Thymus (tissue), 11 donors: ENCODE results near the gene MOGAT3. TPM values are rescaled to one million over a fixed set of nuclear protein-coding genes. Genes with fewer than 3 reads are reported as not detected.

Experiments
- DNase-seq, 9 donors: peaks; one replicate each; pipeline ENCODE4 v3.0.0-alpha.2; 2013; ENCODE audit warnings: low spot score in 9 of 9, low read depth in 6 of 9, missing footprints in 1 of 9
- H3K27ac ChIP-seq, 2 donors: one replicate each; pipeline ENCODE4 v1.5.1; 2013; ENCODE audit warnings: control low read depth in 1 of 2, low read depth in 1 of 2, low read length in 1 of 2, mild to moderate bottlenecking in 1 of 2, moderate library complexity in 1 of 2
- H3K27me3 ChIP-seq, 2 donors: one replicate each; pipeline ENCODE4 v1.5.1; 2013; ENCODE audit warnings: low read length in 1 of 2; ENCODE audit not compliant: control insufficient read depth in 2 of 2, insufficient read depth in 1 of 2
- H3K36me3 ChIP-seq, 2 donors: one replicate each; pipeline ENCODE4 v1.5.1; 2013; ENCODE audit warnings: low read length in 1 of 2, mild to moderate bottlenecking in 1 of 2, moderate library complexity in 1 of 2; ENCODE audit not compliant: control insufficient read depth in 2 of 2, insufficient read depth in 2 of 2
- H3K4me1 ChIP-seq, 2 donors: one replicate each; pipeline ENCODE4 v1.5.1; 2013; ENCODE audit warnings: low read length in 2 of 2; ENCODE audit not compliant: control insufficient read depth in 2 of 2, insufficient read depth in 2 of 2
- H3K4me3 ChIP-seq, 2 donors: one replicate each; pipeline ENCODE4 v1.5.1; 2013; ENCODE audit warnings: low read length in 2 of 2, control low read depth in 1 of 2, mild to moderate bottlenecking in 1 of 2
- H3K9me3 ChIP-seq, 2 donors: one replicate each; pipeline ENCODE4 v1.5.1; 2013; ENCODE audit warnings: low read length in 1 of 2, mild to moderate bottlenecking in 1 of 2; ENCODE audit not compliant: control insufficient read depth in 2 of 2, insufficient read depth in 1 of 2
- WGBS: extraction: QIAGEN DNeasy Blood & Tissue Kit; methylation state at CpG from one replicate; pipeline ENCODE4 v1.1.7; 2013; 5-methylcytosine and 5-hydroxymethylcytosine counted together
- polyA plus RNA-seq: library from polyadenylated mRNA; stranded (reverse); fragments of 200-250 nt; gene quantifications from one replicate; pipeline ENCODE4 v1.2.3, GENCODE V29; 2013
- total RNA-seq: library from RNA; stranded (reverse); fragments of 120-200 nt; gene quantifications from one replicate; pipeline ENCODE4 v1.2.4, GENCODE V29; 2013
- donor health status: healthy.

The MOGAT3 gene
- total and polyA plus RNA-seq, 2 donors = 0.11 TPM; not detected in 1

- whole genome bisulfite sequencing = 88% methylated on average over 12 of the region's 12 CpGs
- DNase-seq = no peak
- H3K36me3 ChIP-seq = peaks cover 48 to 51% of the 10 kb centered on the region in 2 donors
- peaks cover 16 to 53% of the 10 kb centered on the region in 2 donors for H3K4me1 ChIP-seq
- no peak overlapping the region for H3K4me3 ChIP-seq
- H3K27me3 ChIP-seq = no peaks in the 10 kb centered on the region
- no peak overlapping the region for H3K27ac ChIP-seq
- peaks cover 0 to 3% of the 10 kb centered on the region in 2 donors for H3K9me3 ChIP-seq
Observed at GRCh38 chr7:101241015-101241363, 40.2 kb upstream of the MOGAT3 start.

GRCh38 chr7:101240226-101241014, 39.6 kb upstream of the MOGAT3 start:
- peaks cover 11 to 48% of the 10 kb centered on the region in 2 donors for H3K4me1 ChIP-seq
- peaks cover 48 to 54% of the 10 kb centered on the region in 2 donors for H3K36me3 ChIP-seq
- H3K27ac ChIP-seq = no peak overlapping the region
- no peak for DNase-seq
- H3K9me3 ChIP-seq = no peaks in the 10 kb centered on the region
- H3K27me3 ChIP-seq = no peaks in the 10 kb centered on the region
- H3K4me3 ChIP-seq = no peak overlapping the region
- 97% methylated on average over 32 of the region's 32 CpGs for WGBS

GRCh38 chr7:101239951-101240220, 39.0 kb upstream of the MOGAT3 start:
- WGBS = 98% methylated on average over 9 of the region's 9 CpGs
- H3K36me3 ChIP-seq = peaks cover 46 to 58% of the 10 kb centered on the region in 2 donors
- no peak for DNase-seq
- H3K27ac ChIP-seq = no peak overlapping the region
- H3K27me3 ChIP-seq = no peaks in the 10 kb centered on the region
- peaks cover 8 to 44% of the 10 kb centered on the region in 2 donors for H3K4me1 ChIP-seq
- H3K9me3 ChIP-seq = no peaks in the 10 kb centered on the region
- H3K4me3 ChIP-seq = no peak overlapping the region

- peaks cover 8 to 44% of the 10 kb centered on the region in 2 donors for H3K4me1 ChIP-seq
Observed at GRCh38 chr7:101239191-101239950, 38.5 kb upstream of the MOGAT3 start.

GRCh38 chr7:101238226-101239182, 37.7 kb upstream of the MOGAT3 start:
- DNase-seq = no peak
- Histone ChIP-seq H3K9me3 (no peaks in the 10 kb centered on the region), H3K27me3 (no peaks in the 10 kb centered on the region), H3K4me3 (no peak overlapping the region), H3K27ac (peak overlapping the region in 1 of 2 donors; percentile 36), H3K36me3 (peaks cover 46 to 65% of the 10 kb centered on the region in 2 donors), H3K4me1 (peaks cover 1 to 37% of the 10 kb centered on the region in 2 donors)
- 81% methylated on average over 28 of the region's 28 CpGs for WGBS

More at GRCh38 chr7:101239191-101239950, 38.5 kb upstream of the MOGAT3 start:
- no peaks in the 10 kb centered on the region for H3K9me3 ChIP-seq
- no peaks in the 10 kb centered on the region for H3K27me3 ChIP-seq
- 73% methylated on average over 27 of the region's 27 CpGs for WGBS
- no peak overlapping the region for H3K27ac ChIP-seq
- H3K4me3 ChIP-seq = no peak overlapping the region
- peaks cover 46 to 58% of the 10 kb centered on the region in 2 donors for H3K36me3 ChIP-seq
- no peak for DNase-seq

GRCh38 chr7:101237206-101238067, 36.6 kb upstream of the MOGAT3 start, which contains the start of gene CLDN15:
TSS of gene CLDN15 (minus strand) at chr7:101237802. CDS start at chr7:101237581, 221 bp downstream.
- peaks cover 0 to 35% of the 10 kb centered on the region in 2 donors for H3K4me1 ChIP-seq
- no peaks in the 10 kb centered on the region for H3K9me3 ChIP-seq
- H3K27ac ChIP-seq = peak within 1 kb of the TSS; percentile 33 to 37
- H3K36me3 ChIP-seq = peaks cover 41 to 68% of the 10 kb centered on the region in 2 donors
- 60% methylated on average over 31 of the region's 31 CpGs for WGBS
- DNase-seq = no peak
- no peak within 1 kb of the TSS for H3K4me3 ChIP-seq
- H3K27me3 ChIP-seq = no peaks in the 10 kb centered on the region

- DNase-seq = no peak
- H3K27ac ChIP-seq = no peak overlapping the region
Observed at GRCh38 chr7:101236292-101236835, 35.5 kb upstream of the MOGAT3 start.

GRCh38 chr7:101235522-101235921, 34.7 kb upstream of the MOGAT3 start:
- no peak overlapping the region for H3K4me3 ChIP-seq
- peaks cover 40 to 76% of the 10 kb centered on the region in 2 donors for H3K36me3 ChIP-seq
- H3K9me3 ChIP-seq = no peaks in the 10 kb centered on the region
- H3K27me3 ChIP-seq = no peaks in the 10 kb centered on the region
- no peak for DNase-seq
- peaks cover 0 to 31% of the 10 kb centered on the region in 2 donors for H3K4me1 ChIP-seq
- H3K27ac ChIP-seq = no peak overlapping the region
- WGBS = 93% methylated on average over 9 of the region's 9 CpGs

More at GRCh38 chr7:101236292-101236835, 35.5 kb upstream of the MOGAT3 start:
- no peaks in the 10 kb centered on the region for H3K9me3 ChIP-seq
- no peaks in the 10 kb centered on the region for H3K27me3 ChIP-seq
- peaks cover 45 to 75% of the 10 kb centered on the region in 2 donors for H3K36me3 ChIP-seq
- H3K4me3 ChIP-seq = no peak overlapping the region
- WGBS = 88% methylated on average over 21 of the region's 21 CpGs
- H3K4me1 ChIP-seq = peaks cover 0 to 35% of the 10 kb centered on the region in 2 donors
